SU-DHL-6 (cell line): ENCODE results near the gene SOAT2.

Experiments
- EZH2phosphoT487 ChIP-seq: fragments of 200-600 bp; sonication (generic), shearing (Covaris generic); conservative IDR thresholded peaks from 2 replicates; pipeline ENCODE4 v1.6.1; 2018; ENCODE audit warnings: mild to moderate bottlenecking, antibody characterized with exemption, low read length, moderate library complexity, mixed read lengths
- TF ChIP-seq, protein P1 (sequence below): fragments of 200-600 bp; sonication (generic); IDR thresholded peaks from one replicate; pipeline ENCODE4 v1.5.1; 2017; ENCODE audit warnings: antibody characterized with exemption, mild to moderate bottlenecking, low read length, moderate library complexity; ENCODE audit not compliant: insufficient read depth, poor library complexity, severe bottlenecking

DNA sequence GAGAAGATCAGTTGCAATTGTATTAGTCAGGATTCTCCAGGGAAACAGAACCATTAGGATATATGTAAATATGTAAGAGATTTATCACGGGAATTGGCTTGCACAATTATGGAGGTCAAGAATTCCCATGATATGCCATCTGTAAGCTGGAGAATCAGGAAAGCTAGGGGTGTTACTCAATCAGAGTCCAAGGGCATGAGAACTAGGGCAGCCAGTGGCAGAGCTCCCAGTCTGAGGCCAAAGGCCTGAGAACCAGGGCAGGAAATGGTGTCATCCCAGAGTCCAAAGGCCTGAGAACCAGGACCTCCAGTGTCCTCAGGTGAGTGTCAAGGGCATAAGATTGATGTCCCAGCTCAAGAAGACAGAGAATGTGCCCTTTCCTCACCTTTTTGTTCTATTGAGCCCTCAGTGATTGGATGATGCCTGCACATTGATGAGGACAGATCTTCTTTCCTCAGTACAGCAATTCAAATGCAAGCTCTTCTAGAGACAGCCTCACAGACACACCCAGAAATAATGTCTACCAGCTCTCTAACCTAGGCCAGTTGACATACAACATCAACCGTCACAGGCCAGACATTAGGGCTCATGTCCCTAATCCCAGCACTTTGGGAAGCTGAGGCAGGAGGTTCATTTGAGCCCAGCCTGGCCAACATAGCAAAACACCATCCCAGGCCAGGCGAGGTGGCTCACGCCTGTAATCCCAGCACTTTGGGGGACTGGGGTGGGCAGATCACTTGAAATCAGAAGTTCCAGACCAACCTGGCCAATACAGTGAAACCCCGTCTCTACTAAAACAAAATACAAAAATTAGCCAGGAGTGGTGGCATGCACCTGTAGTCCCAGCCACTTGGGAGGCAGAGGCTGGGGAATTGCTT, 42.3 kb downstream of the SOAT2 start:
- TF ChIP-seq, protein P1, sequence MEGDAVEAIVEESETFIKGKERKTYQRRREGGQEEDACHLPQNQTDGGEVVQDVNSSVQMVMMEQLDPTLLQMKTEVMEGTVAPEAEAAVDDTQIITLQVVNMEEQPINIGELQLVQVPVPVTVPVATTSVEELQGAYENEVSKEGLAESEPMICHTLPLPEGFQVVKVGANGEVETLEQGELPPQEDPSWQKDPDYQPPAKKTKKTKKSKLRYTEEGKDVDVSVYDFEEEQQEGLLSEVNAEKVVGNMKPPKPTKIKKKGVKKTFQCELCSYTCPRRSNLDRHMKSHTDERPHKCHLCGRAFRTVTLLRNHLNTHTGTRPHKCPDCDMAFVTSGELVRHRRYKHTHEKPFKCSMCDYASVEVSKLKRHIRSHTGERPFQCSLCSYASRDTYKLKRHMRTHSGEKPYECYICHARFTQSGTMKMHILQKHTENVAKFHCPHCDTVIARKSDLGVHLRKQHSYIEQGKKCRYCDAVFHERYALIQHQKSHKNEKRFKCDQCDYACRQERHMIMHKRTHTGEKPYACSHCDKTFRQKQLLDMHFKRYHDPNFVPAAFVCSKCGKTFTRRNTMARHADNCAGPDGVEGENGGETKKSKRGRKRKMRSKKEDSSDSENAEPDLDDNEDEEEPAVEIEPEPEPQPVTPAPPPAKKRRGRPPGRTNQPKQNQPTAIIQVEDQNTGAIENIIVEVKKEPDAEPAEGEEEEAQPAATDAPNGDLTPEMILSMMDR = no peak
- no peak for TF ChIP-seq EZH2phosphoT487
